Measurements from ENCODE around the gene BPIFB2. TPM values are rescaled to one million over a fixed set of nuclear protein-coding genes. Genes with fewer than 3 reads are reported as not detected.
A peak's percentile ranks its signal among the peaks of the same experiment; 100 is the strongest.
"Not testable (repeated sequence)": the region's sequence is repeated elsewhere in the genome, so short reads cannot be mapped to it uniquely, and the experiment has no call there.

BPIFB2 gene
- total RNA-seq, 1 experiment from 2014 or later, result not detected

- H3K36me3 ChIP-seq (replicated peaks; ENCODE audit: control insufficient read depth, insufficient read depth, low read length), result no peaks in the 10 kb centered on the region
- no peaks in the 10 kb centered on the region for H3K27me3 ChIP-seq (ENCODE audit: control insufficient read depth, insufficient read depth, low read length)
- DNase-seq, result no peak
- no peak overlapping the region for H3K4me3 ChIP-seq (ENCODE audit: insufficient read depth, low read depth, low read length)
Observed at GRCh38 chr20:33037456-33037855, 30.0 kb downstream of the BPIFB2 start.

GRCh38 chr20:33038243-33038642 is 30.7 kb downstream of the BPIFB2 start:
- Histone ChIP-seq H3K4me3 (ENCODE audit: insufficient read depth, low read depth, low read length) (no peak overlapping the region), H3K27me3 (ENCODE audit: control insufficient read depth, insufficient read depth, low read length) (no peaks in the 10 kb centered on the region), H3K36me3 (replicated peaks; ENCODE audit: control insufficient read depth, insufficient read depth, low read length) (no peaks in the 10 kb centered on the region)
- DNase-seq, result no peak

DNA sequence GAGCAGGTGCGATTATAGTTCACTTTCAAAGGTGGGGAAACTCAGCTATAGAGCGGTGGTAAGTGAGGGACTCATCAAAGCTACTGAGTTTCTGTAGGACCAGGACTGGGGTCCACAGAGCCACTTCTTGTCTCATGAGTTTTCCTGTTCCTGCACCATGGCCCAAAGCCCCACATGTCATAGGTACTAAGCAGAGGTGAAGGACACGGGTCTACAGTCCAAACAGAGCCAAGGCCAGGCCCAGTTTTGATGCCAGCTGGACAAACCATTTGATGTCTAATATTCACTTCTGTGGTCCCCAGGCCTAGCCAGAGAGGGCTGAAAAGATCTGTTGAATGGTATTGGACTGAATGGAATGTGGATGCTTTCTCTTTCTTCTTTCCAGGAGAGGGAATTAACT is 34.9 kb downstream of the BPIFB2 start:
- DNase-seq, result no peak
- H3K36me3 ChIP-seq (replicated peaks; ENCODE audit: control insufficient read depth, insufficient read depth, low read length), result no peaks in the 10 kb centered on the region
- H3K4me3 ChIP-seq (ENCODE audit: insufficient read depth, low read depth, low read length), result no peak overlapping the region
- no peaks in the 10 kb centered on the region for H3K27me3 ChIP-seq (ENCODE audit: control insufficient read depth, insufficient read depth, low read length)

- Histone ChIP-seq H3K36me3 (replicated peaks; ENCODE audit: control insufficient read depth, insufficient read depth, low read length) (no peaks in the 10 kb centered on the region), H3K27me3 (ENCODE audit: control insufficient read depth, insufficient read depth, low read length) (no peaks in the 10 kb centered on the region), H3K4me3 (ENCODE audit: insufficient read depth, low read depth, low read length) (no peak overlapping the region)
- DNase-seq, result no peak
Observed at GRCh38 chr20:33042983-33043730, 35.7 kb downstream of the BPIFB2 start.

DNA sequence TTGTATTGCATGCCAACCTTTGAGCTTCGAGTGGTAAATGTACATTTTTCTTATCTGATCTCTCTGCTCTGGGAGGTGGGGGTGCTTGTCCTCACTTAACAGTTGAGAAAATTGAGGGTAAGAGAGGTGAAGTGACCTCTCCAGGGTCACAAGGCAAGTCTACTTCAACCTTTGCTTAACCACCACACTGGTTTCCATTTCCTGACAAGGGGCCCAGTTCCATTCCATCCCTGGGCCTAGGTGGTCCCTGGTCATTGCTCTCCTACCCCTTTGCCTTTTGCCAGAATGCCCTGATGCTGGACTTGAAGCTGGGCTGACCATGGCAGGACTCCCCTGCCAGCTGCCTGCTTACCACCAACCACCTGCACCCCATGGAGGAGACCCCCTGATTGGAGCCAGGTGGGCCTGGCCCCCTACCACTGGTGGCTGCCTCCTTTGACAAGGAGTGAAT is 36.3 kb downstream of the BPIFB2 start:
- no peak for DNase-seq
- Histone ChIP-seq H3K27me3 (ENCODE audit: control insufficient read depth, insufficient read depth, low read length) (no peaks in the 10 kb centered on the region), H3K4me3 (ENCODE audit: insufficient read depth, low read depth, low read length) (no peak overlapping the region), H3K36me3 (replicated peaks; ENCODE audit: control insufficient read depth, insufficient read depth, low read length) (no peaks in the 10 kb centered on the region)

GRCh38 chr20:33045129-33045721 is 37.7 kb downstream of the BPIFB2 start:
- not testable (repeated sequence) for H3K4me3 ChIP-seq (ENCODE audit: insufficient read depth, low read depth, low read length); DNase-seq; H3K36me3 ChIP-seq (replicated peaks; ENCODE audit: control insufficient read depth, insufficient read depth, low read length); H3K27me3 ChIP-seq (ENCODE audit: control insufficient read depth, insufficient read depth, low read length)

GRCh38 chr20:33046412-33046811 is 38.9 kb downstream of the BPIFB2 start:
- DNase-seq, result no peak

DNA sequence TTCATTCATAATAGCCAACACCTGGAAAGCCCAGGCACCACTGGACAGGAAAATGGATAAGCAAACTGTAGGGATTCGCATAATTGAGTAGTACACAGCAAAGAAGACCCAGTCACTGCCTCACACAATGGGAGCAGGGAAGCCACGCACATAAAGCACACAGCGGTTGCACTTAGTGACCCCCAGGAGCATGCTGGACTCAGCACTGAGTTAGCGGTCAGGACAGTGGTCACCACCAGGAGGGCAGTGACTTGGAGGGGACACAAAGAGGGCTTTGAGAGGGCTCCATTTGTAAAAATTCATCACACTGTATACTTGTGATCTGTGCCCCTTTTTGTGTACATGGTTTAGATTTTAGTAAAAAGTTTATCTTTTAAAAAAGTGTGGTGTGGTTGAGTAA is 43.8 kb downstream of the BPIFB2 start:
- no peak for DNase-seq
- Histone ChIP-seq H3K4me3 (ENCODE audit: insufficient read depth, low read depth, low read length) (no peak overlapping the region), H3K36me3 (replicated peaks; ENCODE audit: control insufficient read depth, insufficient read depth, low read length) (no peaks in the 10 kb centered on the region), H3K27me3 (ENCODE audit: control insufficient read depth, insufficient read depth, low read length) (no peaks in the 10 kb centered on the region)

More at GRCh38 chr20:33046412-33046811, 38.9 kb downstream of the BPIFB2 start:
- Histone ChIP-seq H3K27me3 (ENCODE audit: control insufficient read depth, insufficient read depth, low read length) (no peaks in the 10 kb centered on the region), H3K36me3 (replicated peaks; ENCODE audit: control insufficient read depth, insufficient read depth, low read length) (no peaks in the 10 kb centered on the region), H3K4me3 (ENCODE audit: insufficient read depth, low read depth, low read length) (no peak overlapping the region)

DNA sequence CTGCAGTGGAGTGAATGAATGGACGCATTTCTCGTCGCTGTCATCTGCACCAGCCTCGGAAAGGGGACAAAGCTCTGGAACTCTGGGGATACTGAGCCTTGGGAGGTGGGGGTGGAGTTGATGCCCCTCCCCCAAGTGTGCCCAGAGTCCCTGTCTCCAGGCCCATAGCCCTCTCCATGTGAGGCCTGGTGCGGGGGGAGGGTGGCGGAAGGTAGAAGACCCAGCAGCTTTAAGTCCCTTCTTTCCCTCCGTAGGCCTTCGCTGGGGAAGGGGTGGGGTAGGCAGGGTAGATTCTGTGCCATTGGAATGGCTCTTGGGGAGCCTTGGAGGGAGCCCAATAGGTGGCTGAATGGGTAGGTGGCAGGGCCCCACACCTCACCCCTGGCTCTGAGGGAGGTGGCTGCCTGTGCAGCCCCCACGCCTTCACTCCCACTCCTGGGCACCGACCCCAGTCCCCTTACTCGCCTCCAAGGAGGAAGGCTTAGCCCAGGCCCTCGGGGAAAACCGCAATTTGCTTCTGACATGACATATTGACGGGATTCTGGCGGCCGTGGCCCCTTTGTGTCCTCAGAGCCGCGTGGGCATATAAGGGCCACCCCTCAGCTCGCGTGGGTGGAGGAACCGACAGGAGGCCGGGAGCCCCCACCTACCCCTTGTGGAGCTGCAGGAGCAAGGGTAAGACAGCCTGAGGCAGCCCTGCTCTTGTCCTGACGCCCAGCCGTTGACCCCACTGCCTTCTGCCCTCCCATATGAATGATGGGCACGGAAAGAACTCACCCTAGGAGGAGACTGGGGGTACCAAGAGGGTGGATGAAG is 46.0 kb downstream of the BPIFB2 start, which contains the start of gene BPIFB3:
BPIFB3 (plus strand) TSS at position 613 of the 816 bp plus-strand sequence. CDS start 1,533 bp downstream, outside the sequence.
- DNase-seq, result peak; percentile 73

GRCh38 chr20:33054381-33054780 is 46.9 kb downstream of the BPIFB2 start:
- Histone ChIP-seq H3K36me3 (replicated peaks; ENCODE audit: control insufficient read depth, insufficient read depth, low read length) (no peaks in the 10 kb centered on the region), H3K27me3 (ENCODE audit: control insufficient read depth, insufficient read depth, low read length) (no peaks in the 10 kb centered on the region)

More for the DNA sequence above, 46.0 kb downstream of the BPIFB2 start, which contains the start of gene BPIFB3:
- Histone ChIP-seq H3K36me3 (replicated peaks; ENCODE audit: control insufficient read depth, insufficient read depth, low read length) (no peaks in the 10 kb centered on the region), H3K27me3 (ENCODE audit: control insufficient read depth, insufficient read depth, low read length) (no peaks in the 10 kb centered on the region), H3K4me3 (ENCODE audit: insufficient read depth, low read depth, low read length) (no peak within 1 kb of the TSS)

GRCh38 chr20:33054791-33055190 is 47.3 kb downstream of the BPIFB2 start:
- Histone ChIP-seq H3K27me3 (ENCODE audit: control insufficient read depth, insufficient read depth, low read length) (no peaks in the 10 kb centered on the region), H3K4me3 (ENCODE audit: insufficient read depth, low read depth, low read length) (no peak overlapping the region), H3K36me3 (replicated peaks; ENCODE audit: control insufficient read depth, insufficient read depth, low read length) (no peaks in the 10 kb centered on the region)
- no peak for DNase-seq

More at GRCh38 chr20:33054381-33054780, 46.9 kb downstream of the BPIFB2 start:
- DNase-seq, result no peak
- H3K4me3 ChIP-seq (ENCODE audit: insufficient read depth, low read depth, low read length), result no peak overlapping the region

- H3K36me3 ChIP-seq (replicated peaks; ENCODE audit: control insufficient read depth, insufficient read depth, low read length), result no peaks in the 10 kb centered on the region
- H3K27me3 ChIP-seq (ENCODE audit: control insufficient read depth, insufficient read depth, low read length), result no peaks in the 10 kb centered on the region
- no peak overlapping the region for H3K4me3 ChIP-seq (ENCODE audit: insufficient read depth, low read depth, low read length)
- DNase-seq, result no peak
Observed at GRCh38 chr20:33059136-33059535, 51.6 kb downstream of the BPIFB2 start.

GRCh38 chr20:33059741-33060390 is 52.4 kb downstream of the BPIFB2 start:
- peak; percentile 75 for DNase-seq
- Histone ChIP-seq H3K27me3 (ENCODE audit: control insufficient read depth, insufficient read depth, low read length) (no peaks in the 10 kb centered on the region), H3K36me3 (replicated peaks; ENCODE audit: control insufficient read depth, insufficient read depth, low read length) (no peaks in the 10 kb centered on the region), H3K4me3 (ENCODE audit: insufficient read depth, low read depth, low read length) (no peak overlapping the region)

DNA sequence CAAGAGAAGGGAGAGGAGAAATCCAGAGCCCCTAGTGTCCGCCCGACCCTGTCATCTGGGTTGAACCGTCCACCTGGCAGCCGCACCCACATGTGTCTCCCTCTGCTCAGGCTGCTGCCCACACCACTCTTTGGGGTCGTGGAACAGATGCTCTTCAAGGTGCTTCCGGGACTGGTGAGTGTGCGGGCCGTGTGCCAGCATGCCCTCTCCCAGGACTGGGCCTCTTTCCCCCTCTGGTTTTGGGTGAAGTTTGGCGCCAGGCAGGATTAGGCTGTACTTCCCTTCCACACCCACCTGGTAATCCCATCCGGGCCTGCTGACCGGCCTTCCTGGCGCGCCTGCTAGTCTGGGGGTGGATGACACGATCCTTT is 54.1 kb downstream of the BPIFB2 start:
- Histone ChIP-seq H3K36me3 (replicated peaks; ENCODE audit: control insufficient read depth, insufficient read depth, low read length) (no peaks in the 10 kb centered on the region), H3K4me3 (ENCODE audit: insufficient read depth, low read depth, low read length) (no peak overlapping the region), H3K27me3 (ENCODE audit: control insufficient read depth, insufficient read depth, low read length) (no peaks in the 10 kb centered on the region)
- no peak for DNase-seq

Data from H7 (cell line).